Upper lobe of left lung (tissue), 4 donors: Measurements from ENCODE around the gene MKNK1.

Experiments used
- CTCF ChIP-seq, 6 experiments: fragments of 450-650 bp in 4 of 6; fragments of 200-600 bp in 2 of 6; sonication (generic) in 2 of 6; IDR thresholded peaks; one replicate each; pipeline ENCODE4 v1.5.1; 2016 to 2019; ENCODE audit warnings: antibody characterized with exemption in 6 of 6
- POLR2A ChIP-seq, 4 donors: fragments of 450-650 bp; IDR thresholded peaks; one replicate each; pipeline ENCODE4 v1.5.1; 2016 to 2017; ENCODE audit warnings: antibody characterized with exemption in 4 of 4, mild to moderate bottlenecking in 2 of 4
- POLR2AphosphoS5 ChIP-seq, 2 donors: sonication (generic); formaldehyde crosslinking; IDR thresholded peaks; one replicate each; pipeline ENCODE4 v1.5.1; 2017; ENCODE audit warnings: antibody characterized with exemption in 2 of 2

DNA sequence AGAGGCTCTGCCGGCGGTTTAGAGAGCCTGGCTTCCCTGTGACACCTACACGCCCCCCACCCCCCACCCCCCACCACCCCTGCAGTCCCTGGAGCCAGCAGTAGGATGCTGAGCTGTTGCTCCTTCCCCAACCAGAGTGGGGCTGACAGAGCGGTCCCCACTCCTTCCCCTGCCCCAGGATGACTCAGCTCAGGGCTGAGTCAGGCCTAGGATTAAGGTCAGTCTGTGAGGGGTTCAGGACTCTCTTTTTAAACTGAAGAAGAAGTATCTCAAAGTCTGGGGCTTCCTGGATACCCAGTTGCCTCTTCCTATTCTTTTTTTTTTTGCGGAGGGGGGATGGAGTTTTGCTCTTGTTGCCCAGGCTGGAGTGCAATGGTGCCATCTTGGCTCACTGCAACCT, 95.3 kb downstream of the MKNK1 start:
- no peak for TF ChIP-seq CTCF (IDR thresholded peaks at IDR 0.05)
- no peak for TF ChIP-seq POLR2A (IDR thresholded peaks at IDR 0.05)
- TF ChIP-seq POLR2AphosphoS5 (IDR thresholded peaks at IDR 0.05), result no peak
